Endothelial cell of hepatic sinusoid (primary cell): ENCODE data around the gene POLR2J3.
"Not testable (repeated sequence)": the region's sequence is repeated elsewhere in the genome, so short reads cannot be mapped to it uniquely, and the experiment has no call there.

Source experiments
- in situ Hi-C: cut with HindIII; loops from 2 replicates; pipeline ENCODE4 v1.10.0; 2017; ENCODE audit warnings: low sequenced_read_pairs

Gene POLR2J3

GRCh38 chr7:102583495-102583894 is 11.1 kb upstream of the POLR2J3 start:
- in situ Hi-C loops: not testable (repeated sequence)

DNA sequence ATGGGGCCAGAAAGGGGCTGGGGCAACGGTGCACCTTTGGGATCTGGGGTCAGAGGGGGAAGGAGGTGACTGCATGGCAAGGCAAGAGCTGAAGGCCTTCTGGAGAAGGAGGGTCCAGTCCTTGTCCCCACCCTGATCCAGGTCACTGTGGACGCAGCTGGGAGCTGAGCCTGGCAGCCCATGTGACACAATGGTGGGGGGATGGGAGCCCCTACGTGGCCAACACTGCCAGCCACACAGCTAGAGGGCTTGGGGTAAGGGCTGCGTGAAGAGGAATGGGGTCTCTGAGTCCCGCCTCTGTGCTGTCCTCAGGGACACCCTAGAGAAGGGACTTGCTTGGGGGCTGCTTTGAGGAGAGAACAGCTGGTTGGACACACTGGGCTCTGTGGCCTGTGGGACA is 9.3 kb upstream of the POLR2J3 start:
- in situ Hi-C loops: not testable (repeated sequence)

- in situ Hi-C loops: not testable (repeated sequence)
These were observed 6.1 kb upstream of the POLR2J3 start for GRCh38 chr7:102578486-102578885.

- in situ Hi-C loops: not testable (repeated sequence)
These were observed 5.2 kb upstream of the POLR2J3 start for GRCh38 chr7:102577315-102578240.

DNA sequence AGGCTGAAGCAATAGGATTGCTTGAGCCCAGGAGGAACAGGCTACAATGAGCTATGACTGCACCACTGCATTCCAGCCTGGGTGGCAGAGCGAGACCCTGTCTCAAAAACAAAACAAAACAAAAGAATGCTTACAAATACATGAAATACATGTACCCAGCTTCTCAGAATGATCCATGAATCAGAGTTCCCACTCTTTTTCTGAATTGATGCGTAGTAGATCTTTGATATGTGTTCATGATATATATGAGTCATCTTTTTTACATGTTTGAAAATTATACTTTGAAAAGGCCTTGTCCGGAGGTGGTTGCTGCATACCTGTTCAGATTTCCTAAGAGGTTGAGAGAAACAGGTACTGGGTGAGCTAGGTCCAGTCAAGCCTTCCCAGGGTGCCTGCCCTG is 4.0 kb upstream of the POLR2J3 start:
- in situ Hi-C loops: not testable (repeated sequence)

DNA sequence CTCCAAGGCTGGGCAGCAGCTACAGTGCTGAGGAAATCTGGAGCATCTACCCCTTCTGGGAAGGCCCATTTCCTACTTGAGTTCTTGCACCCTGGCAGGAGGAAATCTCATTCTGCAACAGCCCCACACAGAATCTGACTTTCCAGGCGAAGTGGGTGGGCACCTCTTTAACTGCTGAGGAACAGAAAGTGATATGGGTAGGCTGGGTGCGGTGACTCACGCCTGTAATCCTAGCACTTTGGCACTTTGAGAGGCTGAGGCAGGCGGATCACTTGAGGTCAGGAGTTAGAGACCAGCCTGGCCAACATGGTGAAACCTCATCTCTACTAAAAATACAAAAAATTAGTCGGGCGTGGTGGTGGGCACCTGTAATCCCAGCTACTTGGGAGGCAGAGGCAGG is 2.2 kb upstream of the POLR2J3 start:
- in situ Hi-C loops: not testable (repeated sequence)

DNA sequence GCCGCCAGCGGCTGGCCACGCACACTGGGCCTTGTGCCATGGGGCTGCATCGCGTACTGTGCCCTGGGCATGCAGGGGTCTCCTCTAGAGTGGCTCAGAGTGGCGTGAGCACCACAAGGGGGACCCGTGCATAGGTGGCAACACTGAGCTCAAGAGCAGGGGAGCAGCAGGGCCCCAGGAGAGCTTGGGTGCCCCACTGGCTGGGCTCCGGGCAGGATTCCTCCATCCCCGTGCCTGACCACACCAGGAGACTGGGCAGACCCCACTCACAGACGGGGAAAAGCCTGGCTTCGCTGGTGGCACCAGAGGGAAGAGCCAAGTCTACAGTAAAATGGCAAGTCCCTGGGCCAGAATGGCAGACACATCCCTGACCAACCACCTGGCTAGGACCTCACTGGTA is 3.8 kb downstream of the POLR2J3 start:
- in situ Hi-C loops: not testable (repeated sequence)

- in situ Hi-C loops: not testable (repeated sequence)
These were observed 21.5 kb downstream of the POLR2J3 start, which contains the start of gene SPDYE2 for GRCh38 chr7:102550808-102551422. SPDYE2 (plus strand) TSS chr7:102551226; CDS start chr7:102553256, 2,030 bp downstream.

DNA sequence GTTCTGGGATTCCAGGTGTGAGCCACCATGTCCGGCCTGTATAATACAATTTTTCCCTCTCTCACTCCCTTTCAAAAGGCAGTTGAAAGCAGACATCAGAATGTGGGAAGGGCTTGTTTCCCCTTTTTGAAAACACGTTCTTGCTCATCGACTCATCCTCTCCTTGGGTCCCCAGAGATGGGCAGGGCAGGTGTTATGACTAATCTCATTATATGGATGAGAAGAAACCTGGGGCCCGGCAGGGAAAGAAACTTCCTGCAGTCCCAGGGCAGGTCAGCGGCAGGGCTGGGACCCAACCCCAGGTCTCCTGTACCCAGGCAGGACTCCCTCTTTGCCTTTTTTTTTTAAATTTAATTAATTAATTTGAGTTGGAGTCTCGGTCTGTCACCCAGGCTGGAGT is 26.0 kb downstream of the POLR2J3 start:
- in situ Hi-C loops: not testable (repeated sequence)

- in situ Hi-C loops: not testable (repeated sequence)
These were observed 27.1 kb downstream of the POLR2J3 start for GRCh38 chr7:102545288-102545687.

DNA sequence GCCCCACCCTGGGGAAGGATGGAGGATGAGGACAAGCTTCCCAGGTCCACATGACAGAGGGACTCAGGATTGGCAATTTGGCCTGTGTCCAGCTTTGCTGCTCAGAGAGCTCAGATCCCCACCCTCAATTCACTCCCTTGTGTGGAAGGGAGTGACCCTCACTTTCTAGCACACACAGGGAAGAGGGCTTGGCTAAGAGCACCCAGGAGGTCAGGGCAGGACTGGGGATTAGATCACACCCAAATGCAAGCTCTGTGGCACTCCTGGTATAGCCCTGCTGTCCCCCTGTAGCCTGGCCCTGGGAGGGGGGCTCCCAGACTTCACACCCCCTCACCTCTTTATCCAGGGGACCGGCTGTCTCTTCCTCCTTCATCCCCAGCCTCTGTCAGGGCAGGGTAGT is 28.0 kb downstream of the POLR2J3 start:
- in situ Hi-C loops: not testable (repeated sequence)

DNA sequence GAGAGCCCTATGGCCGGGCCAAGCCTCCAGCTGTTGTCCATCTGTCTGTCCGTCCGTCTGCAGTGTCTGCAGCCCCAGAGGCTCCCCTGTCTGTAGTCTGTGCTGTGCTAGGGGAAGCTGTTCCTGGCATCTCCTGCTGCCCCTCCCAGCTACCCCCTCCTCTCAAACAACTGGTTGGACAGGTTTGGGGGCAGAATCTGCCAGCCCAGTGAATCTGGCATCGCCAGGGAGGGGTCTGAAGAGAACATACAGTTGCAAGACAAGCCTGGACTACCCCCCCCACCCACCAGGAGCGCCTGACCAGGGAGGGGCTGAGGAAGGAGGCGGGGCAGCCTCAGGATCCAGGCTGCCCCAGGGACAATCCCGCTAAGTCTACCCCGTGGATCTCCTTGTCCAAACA is 28.8 kb downstream of the POLR2J3 start, which contains the start of gene UPK3BL2:
TSS of gene UPK3BL2 (minus strand) at position 101 of the 400 bp plus-strand sequence. CDS start at position 41, 60 bp downstream.
- in situ Hi-C loops: not testable (repeated sequence)

DNA sequence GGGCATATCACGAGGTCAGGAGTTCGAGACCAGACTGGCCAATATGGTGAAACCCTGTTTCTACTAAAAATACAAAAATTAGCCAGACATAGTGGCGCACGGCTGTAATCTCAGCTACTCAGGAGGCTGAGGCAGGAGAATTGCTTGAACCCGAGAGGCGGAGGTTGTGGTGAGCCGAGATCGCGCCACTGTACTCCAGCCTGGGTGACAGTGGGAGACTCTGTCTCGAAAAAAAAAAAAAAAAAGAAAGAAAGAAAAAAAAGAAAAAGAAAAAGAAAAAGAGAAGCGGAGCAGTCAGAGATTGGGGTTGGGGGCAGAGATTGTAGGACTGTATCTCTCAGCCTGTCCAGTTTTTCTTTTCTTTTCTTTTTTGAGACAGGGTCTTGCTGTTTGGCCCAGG is 29.6 kb downstream of the POLR2J3 start:
- in situ Hi-C loops: not testable (repeated sequence)

GRCh38 chr7:102542083-102542482 is 30.3 kb downstream of the POLR2J3 start:
- in situ Hi-C loops: not testable (repeated sequence)

GRCh38 chr7:102540604-102541003 is 31.8 kb downstream of the POLR2J3 start:
- in situ Hi-C loops: not testable (repeated sequence)

GRCh38 chr7:102535062-102535615 is 37.2 kb downstream of the POLR2J3 start:
- in situ Hi-C loops: not testable (repeated sequence)

DNA sequence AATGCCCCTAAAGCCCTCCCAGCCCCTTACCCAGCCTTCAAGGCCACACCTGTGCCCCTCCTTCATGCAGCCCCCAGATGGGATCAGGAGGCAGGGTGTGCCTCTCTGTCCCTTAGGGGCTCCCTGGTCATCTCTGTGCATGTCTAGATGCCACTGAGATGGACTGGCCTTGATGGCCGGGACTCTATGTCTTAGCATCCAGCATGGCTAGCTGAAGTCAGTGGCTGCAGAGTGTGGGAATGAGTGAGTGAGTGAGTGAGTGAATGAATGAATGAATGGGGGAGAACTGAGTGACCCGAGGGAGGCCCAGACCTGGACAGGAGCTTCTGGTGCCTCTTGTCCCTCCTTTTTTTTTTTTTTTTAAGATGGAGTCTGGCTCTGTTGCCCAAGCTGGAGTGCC is 40.3 kb downstream of the POLR2J3 start:
- in situ Hi-C loops: not testable (repeated sequence)

- in situ Hi-C loops: not testable (repeated sequence)
These were observed 40.8 kb downstream of the POLR2J3 start for GRCh38 chr7:102531583-102531982.

- in situ Hi-C loops: not testable (repeated sequence)
These were observed 44.3 kb downstream of the POLR2J3 start for GRCh38 chr7:102527822-102528793.

DNA sequence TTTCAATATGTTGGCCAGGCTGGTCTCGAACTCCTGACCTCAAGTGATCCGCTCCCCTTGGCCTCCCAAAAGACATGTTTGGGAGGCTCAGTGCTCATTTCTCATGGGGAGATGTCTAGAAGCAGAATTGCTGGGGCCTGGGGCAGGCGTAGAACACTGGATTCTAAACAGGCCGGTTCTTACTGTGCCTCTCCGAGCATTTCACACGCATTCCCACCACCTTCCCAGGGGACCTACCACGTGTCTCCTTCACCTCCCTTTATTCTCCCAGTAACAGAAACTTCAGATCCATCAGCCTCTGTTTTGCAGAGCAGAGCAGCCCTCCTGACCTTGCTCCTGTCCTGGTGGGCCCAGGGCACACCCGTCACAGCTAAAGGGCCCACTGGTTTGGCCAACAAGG is 45.2 kb downstream of the POLR2J3 start:
- in situ Hi-C loops: not testable (repeated sequence)
